Caco-2 (cell line): Measurements from ENCODE around the gene PDIA2. TPM values are rescaled to one million over a fixed set of nuclear protein-coding genes. Genes with fewer than 3 reads are reported as not detected.

ENCODE experiments used
- BruUV-seq: library from RNA; stranded (reverse); fragments of 400-500 nt; replicated peaks from 2 replicates; lab custom pipeline; 2021; lab: Mats Ljungman, UMichigan
- CTCF ChIA-PET: fragments of 300-600 bp; sonication (Branson Sonifier 250); formaldehyde crosslinking; loops from one replicate; lab custom pipeline; 2022; ENCODE audit warnings: antibody characterized with exemption; lab: Charles Lee
- POLR2A ChIA-PET: fragments of 300-600 bp; sonication (Branson Sonifier 250); formaldehyde crosslinking; loops from one replicate; lab custom pipeline; 2022; ENCODE audit warnings: antibody characterized with exemption; lab: Charles Lee
- DNase-seq, 2 experiments: peaks; one replicate each; pipeline versions ENCODE4 v3.0.0 to v3.0.0-alpha.2; 2020 to 2022
- H3K27me3 ChIP-seq: replicated peaks from 2 replicates; pipeline ENCODE4 v1.6.0; 2011; ENCODE audit warnings: low read length; ENCODE audit not compliant: control insufficient read depth, insufficient read depth
- H3K36me3 ChIP-seq: 2 replicates; pipeline ENCODE4 v1.5.1; 2011; ENCODE audit warnings: low read length; ENCODE audit not compliant: control insufficient read depth, insufficient read depth
- H3K4me1 ChIP-seq: fragments of 250-450 bp; sonication (Bioruptor Pico); 2 replicates; pipeline ENCODE4 v1.5.1; 2020; ENCODE audit warnings: mild to moderate bottlenecking
- H3K4me3 ChIP-seq: 2 replicates; pipeline ENCODE4 v1.5.1; 2011; ENCODE audit warnings: low read depth, mild to moderate bottlenecking, control low read depth, low read length
- H3K9me3 ChIP-seq: fragments of 250-450 bp; sonication (Bioruptor Pico); 2 replicates; pipeline ENCODE4 v1.5.1; 2020; ENCODE audit warnings: mild to moderate bottlenecking, moderate library complexity
- H3K27ac Mint-ChIP-seq: one replicate; pipeline ENCODE4 v1.8.0; 2022; ENCODE audit warnings: mixed read lengths; ENCODE audit not compliant: unreplicated experiment
- H3K27me3 Mint-ChIP-seq: one replicate; pipeline ENCODE4 v1.8.0; 2022; ENCODE audit warnings: mixed read lengths; ENCODE audit not compliant: insufficient read depth, unreplicated experiment
- H3K36me3 Mint-ChIP-seq: one replicate; pipeline ENCODE4 v1.8.0; 2022; ENCODE audit warnings: mild to moderate bottlenecking, mixed read lengths; ENCODE audit not compliant: insufficient read depth, unreplicated experiment
- H3K4me1 Mint-ChIP-seq: one replicate; pipeline ENCODE4 v1.8.0; 2022; ENCODE audit warnings: low read depth, mixed read lengths; ENCODE audit not compliant: unreplicated experiment
- H3K4me3 Mint-ChIP-seq: one replicate; pipeline ENCODE4 v1.8.0; 2022; ENCODE audit warnings: mild to moderate bottlenecking, moderate library complexity, mixed read lengths; ENCODE audit not compliant: unreplicated experiment
- H3K9me3 Mint-ChIP-seq: one replicate; pipeline ENCODE4 v1.8.0; 2022; ENCODE audit warnings: mixed read lengths; ENCODE audit not compliant: unreplicated experiment
- intact Hi-C: fragments of 100-400 bp; cut with micrococcal nuclease; formaldehyde crosslinking; loops from one replicate; pipeline ENCODE4 v1.10.0; 2022; ENCODE audit not compliant: unreplicated experiment
- total RNA-seq: library from RNA; stranded (reverse); gene quantifications from 2 replicates; pipeline ENCODE4 v1.2.3, GENCODE V29; 2022
- TF ChIP-seq, protein P1 (sequence below), 2 experiments: fragments of 200-600 bp in 1 of 2; IDR thresholded peaks; 1 replicate in 1 of 2; 2 replicates in 1 of 2; pipeline versions ENCODE4 v1.5.1 to v1.8.0; 2011 to 2022; ENCODE audit warnings: antibody characterized with exemption in 1 of 2, control low read depth in 1 of 2, inconsistent platforms in 1 of 2, low read depth in 1 of 2, low read length in 1 of 2, mild to moderate bottlenecking in 1 of 2, moderate library complexity in 1 of 2; ENCODE audit not compliant: insufficient read depth in 1 of 2, severe bottlenecking in 1 of 2, unreplicated experiment in 1 of 2

Gene PDIA2
- total RNA-seq, 1 experiment from 2014 or later: 0.41 TPM

DNA sequence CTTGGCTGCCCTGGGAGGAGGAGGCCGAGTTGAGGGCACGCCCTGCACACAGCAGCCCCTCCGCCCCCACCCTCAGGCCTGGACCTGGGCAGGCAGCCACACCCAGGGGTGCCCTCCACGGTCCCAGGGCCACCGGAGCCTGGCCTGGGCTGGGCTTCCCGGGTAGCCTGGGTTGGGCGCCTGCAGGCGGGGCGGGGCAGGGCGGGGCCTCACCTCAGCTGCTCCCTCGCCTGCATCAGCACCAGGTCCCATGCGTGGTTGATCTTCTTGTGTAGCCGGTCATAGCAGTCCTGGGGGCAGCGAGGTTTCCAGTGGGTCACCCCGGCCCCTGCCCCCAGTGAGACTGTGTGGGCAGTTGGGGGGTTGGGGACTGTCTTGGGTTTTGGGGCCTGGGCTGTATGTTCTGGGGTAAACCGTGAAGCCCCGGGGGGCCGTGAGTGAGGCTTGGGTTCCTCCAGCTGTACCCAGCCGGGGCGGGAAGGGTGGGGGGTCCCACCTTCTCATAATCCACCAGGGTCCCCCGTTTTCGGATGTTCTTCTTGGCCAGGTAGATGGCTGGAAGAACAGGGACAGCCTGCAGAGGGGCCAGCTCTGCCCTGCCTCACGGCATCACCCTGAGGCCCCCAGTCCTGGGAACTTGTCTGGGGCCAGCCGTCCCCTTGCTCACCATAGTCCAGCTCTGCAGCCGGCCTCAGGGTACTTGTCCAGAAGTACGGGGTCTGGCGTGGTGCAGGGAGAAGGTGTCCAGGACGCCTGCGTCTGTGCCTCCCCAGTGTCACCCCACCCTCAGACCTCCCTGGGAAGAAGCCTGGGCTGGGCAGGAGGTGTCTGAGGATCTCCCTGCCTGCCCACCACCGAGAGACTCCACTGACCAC lies 9.2 kb upstream of the PDIA2 start:
- POLR2A ChIA-PET: no interaction called here
- Histone ChIP-seq H3K4me3 (no peak overlapping the region), H3K9me3 (no peaks in the 10 kb centered on the region), H3K36me3 (no peaks in the 10 kb centered on the region), H3K4me1 (no peaks in the 10 kb centered on the region), H3K27me3 (no peaks in the 10 kb centered on the region)
- DNase-seq: no peak
- no peaks in the 10 kb centered on the region for H3K4me1 Mint-ChIP-seq
- H3K27me3 Mint-ChIP-seq: no peaks in the 10 kb centered on the region
- H3K9me3 Mint-ChIP-seq: no peaks in the 10 kb centered on the region
- no peaks in the 10 kb centered on the region for H3K36me3 Mint-ChIP-seq
- BruUV-seq: no TSS peak
- TF ChIP-seq, protein P1, sequence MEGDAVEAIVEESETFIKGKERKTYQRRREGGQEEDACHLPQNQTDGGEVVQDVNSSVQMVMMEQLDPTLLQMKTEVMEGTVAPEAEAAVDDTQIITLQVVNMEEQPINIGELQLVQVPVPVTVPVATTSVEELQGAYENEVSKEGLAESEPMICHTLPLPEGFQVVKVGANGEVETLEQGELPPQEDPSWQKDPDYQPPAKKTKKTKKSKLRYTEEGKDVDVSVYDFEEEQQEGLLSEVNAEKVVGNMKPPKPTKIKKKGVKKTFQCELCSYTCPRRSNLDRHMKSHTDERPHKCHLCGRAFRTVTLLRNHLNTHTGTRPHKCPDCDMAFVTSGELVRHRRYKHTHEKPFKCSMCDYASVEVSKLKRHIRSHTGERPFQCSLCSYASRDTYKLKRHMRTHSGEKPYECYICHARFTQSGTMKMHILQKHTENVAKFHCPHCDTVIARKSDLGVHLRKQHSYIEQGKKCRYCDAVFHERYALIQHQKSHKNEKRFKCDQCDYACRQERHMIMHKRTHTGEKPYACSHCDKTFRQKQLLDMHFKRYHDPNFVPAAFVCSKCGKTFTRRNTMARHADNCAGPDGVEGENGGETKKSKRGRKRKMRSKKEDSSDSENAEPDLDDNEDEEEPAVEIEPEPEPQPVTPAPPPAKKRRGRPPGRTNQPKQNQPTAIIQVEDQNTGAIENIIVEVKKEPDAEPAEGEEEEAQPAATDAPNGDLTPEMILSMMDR (IDR thresholded peaks at IDR 0.05; ENCODE audit: insufficient read depth in 1 of 2, low read depth in 1 of 2, low read length in 1 of 2, severe bottlenecking in 1 of 2, unreplicated experiment in 1 of 2): no peak
- H3K4me3 Mint-ChIP-seq: no peak overlapping the region
- intact Hi-C loops: no loop called here
- no peak overlapping the region for H3K27ac Mint-ChIP-seq
- CTCF ChIA-PET: no interaction called here

DNA sequence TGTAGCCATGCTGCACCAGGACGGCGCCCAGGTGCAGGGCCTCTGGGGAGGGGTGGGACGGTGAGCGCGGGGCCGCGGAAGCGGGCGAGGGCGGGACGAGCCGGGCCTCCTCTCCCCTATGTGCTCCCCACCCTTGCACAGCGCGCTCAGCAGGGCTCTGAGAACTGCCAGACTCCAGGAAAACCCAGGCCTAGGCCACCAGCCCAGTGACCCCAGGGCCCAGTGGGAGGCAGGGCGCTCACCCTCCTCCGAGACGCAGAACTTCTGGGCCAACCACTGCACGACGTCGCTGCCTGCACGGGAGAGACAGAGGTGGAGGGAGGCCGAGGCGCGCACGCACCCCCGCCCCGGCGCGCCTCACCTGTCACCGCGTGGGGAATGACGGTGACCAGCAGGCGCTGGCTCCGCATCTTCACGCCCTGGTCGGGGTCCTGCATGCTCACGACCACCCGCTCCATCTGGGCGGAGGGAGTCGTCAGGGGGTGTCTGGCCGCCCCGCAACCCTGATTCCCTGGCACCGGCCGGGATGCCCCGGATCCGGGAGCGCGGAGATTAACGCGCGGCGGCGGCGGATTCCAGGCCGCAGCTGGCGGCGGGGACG lies 7.8 kb upstream of the PDIA2 start:
- BruUV-seq: no TSS peak
- peak in 1 of 2 experiments; percentile 40 for DNase-seq
- H3K9me3 Mint-ChIP-seq: no peaks in the 10 kb centered on the region
- intact Hi-C loops: no loop called here
- no peaks in the 10 kb centered on the region for H3K4me1 Mint-ChIP-seq
- Histone ChIP-seq H3K4me3 (peak overlapping the region; percentile 55), H3K36me3 (no peaks in the 10 kb centered on the region), H3K4me1 (no peaks in the 10 kb centered on the region), H3K27me3 (no peaks in the 10 kb centered on the region; the same call in 1 of the 2 replicates), H3K9me3 (no peaks in the 10 kb centered on the region)
- POLR2A ChIA-PET: no interaction called here
- CTCF ChIA-PET: no interaction called here
- no peaks in the 10 kb centered on the region for H3K36me3 Mint-ChIP-seq
- peak overlapping the region; percentile 69 for H3K4me3 Mint-ChIP-seq
- TF ChIP-seq, protein P1 (IDR thresholded peaks at IDR 0.05; ENCODE audit: insufficient read depth in 1 of 2, low read depth in 1 of 2, low read length in 1 of 2, severe bottlenecking in 1 of 2, unreplicated experiment in 1 of 2): no peak
- no peak overlapping the region for H3K27ac Mint-ChIP-seq
- no peaks in the 10 kb centered on the region for H3K27me3 Mint-ChIP-seq

DNA sequence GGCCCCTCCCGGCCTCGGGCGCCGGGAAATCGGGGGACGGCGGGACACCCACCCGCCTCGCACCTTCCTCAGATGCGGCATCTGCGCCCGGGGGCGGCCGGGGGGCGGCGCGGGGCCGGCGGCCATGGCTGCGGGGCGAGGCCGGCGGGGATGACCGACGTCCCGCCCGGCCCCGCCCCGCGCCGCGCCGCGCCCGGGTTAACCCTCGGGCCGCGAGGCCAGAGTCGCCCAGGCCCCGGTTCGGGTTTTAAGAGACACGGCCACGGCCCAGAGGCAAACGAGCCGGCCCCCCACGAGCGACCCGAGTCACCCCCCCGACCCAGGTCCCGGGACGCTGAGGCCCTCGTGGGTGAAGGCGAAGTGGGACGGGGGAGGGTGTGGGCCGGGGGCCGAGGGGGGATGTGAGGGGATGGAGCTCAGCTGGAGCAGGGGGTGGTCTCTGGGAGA lies 7.2 kb upstream of the PDIA2 start, which contains the start of gene RGS11:
Gene RGS11, minus strand, starts transcription at position 159 of the 447 bp plus-strand sequence. Its CDS starts 33 bp downstream, at position 126.
- CTCF ChIA-PET: no interaction called here

More for the DNA sequence above, 7.2 kb upstream of the PDIA2 start, which contains the start of gene RGS11:
- H3K27me3 Mint-ChIP-seq: no peaks in the 10 kb centered on the region
- Histone ChIP-seq H3K27me3 (no peaks in the 10 kb centered on the region; the same call in 1 of the 2 replicates), H3K9me3 (no peaks in the 10 kb centered on the region), H3K4me3 (peak within 1 kb of the TSS; percentile 55), H3K36me3 (no peaks in the 10 kb centered on the region), H3K4me1 (no peaks in the 10 kb centered on the region)
- DNase-seq: no peak
- BruUV-seq: no TSS peak
- TF ChIP-seq, protein P1 (IDR thresholded peaks at IDR 0.05; ENCODE audit: insufficient read depth in 1 of 2, low read depth in 1 of 2, low read length in 1 of 2, severe bottlenecking in 1 of 2, unreplicated experiment in 1 of 2): no peak
- H3K27ac Mint-ChIP-seq: no peak within 1 kb of the TSS
- POLR2A ChIA-PET: no interaction called here
- H3K4me3 Mint-ChIP-seq: peak within 1 kb of the TSS; percentile 69
- no peaks in the 10 kb centered on the region for H3K36me3 Mint-ChIP-seq
- intact Hi-C loops: no loop called here
- no peaks in the 10 kb centered on the region for H3K4me1 Mint-ChIP-seq
- no peaks in the 10 kb centered on the region for H3K9me3 Mint-ChIP-seq
